Right cardiac atrium (tissue), 5 donors: Measurements from ENCODE around the gene GRM1. TPM values are rescaled to one million over a fixed set of nuclear protein-coding genes. Genes with fewer than 3 reads are reported as not detected.

Experiments
- ATAC-seq, 2 donors: fragments of 200-7000 bp; cut with Tn5 transposase; one replicate each; pipeline versions ENCODE4 v1.8.0 to v1.9.1; 2020; ENCODE audit warnings: moderate library complexity in 2 of 2, mild to moderate bottlenecking in 1 of 2
- DNase-seq, 3 donors: peaks; one replicate each; pipeline ENCODE4 v3.0.0-alpha.2; 2020
- H3K27ac ChIP-seq: one replicate; pipeline ENCODE4 v1.5.1; 2013; ENCODE audit warnings: mild to moderate bottlenecking, low read length, control low read depth, moderate library complexity
- H3K27me3 ChIP-seq: one replicate; pipeline ENCODE4 v1.6.1; 2013; ENCODE audit not compliant: control insufficient read depth, insufficient read depth
- H3K4me1 ChIP-seq: one replicate; pipeline ENCODE4 v1.6.1; 2013; ENCODE audit warnings: low read length; ENCODE audit not compliant: control insufficient read depth, insufficient read depth
- H3K4me3 ChIP-seq: one replicate; pipeline ENCODE4 v1.5.1; 2013; ENCODE audit warnings: low read length, control low read depth
- H3K9me3 ChIP-seq: one replicate; pipeline ENCODE4 v1.6.1; 2013; ENCODE audit warnings: low read length; ENCODE audit not compliant: control insufficient read depth
- WGBS: extraction: QIAGEN DNeasy Blood & Tissue Kit; methylation state at CpG from one replicate; pipeline ENCODE4 v1.1.7; 2013; 5-methylcytosine and 5-hydroxymethylcytosine counted together
- intact Hi-C, 4 donors: fragments of 100-400 bp; cut with DNase I; formaldehyde crosslinking; loops; one replicate each; pipeline versions ENCODE4 v1.11.0 to v1.14.0; 2022 to 2023
- polyA plus RNA-seq: library from polyadenylated mRNA; stranded (reverse); fragments of 200-250 nt; gene quantifications from one replicate; pipeline ENCODE4 v1.2.3, GENCODE V29; 2013
- total RNA-seq, 4 donors: library from RNA; stranded (reverse); fragmentation: NEBNext Ultra II Directional; extraction: Animal tissue kit (Norgen Biotek cat#: 25700); gene quantifications; one replicate each; pipeline ENCODE4 v1.2.1, GENCODE V29; 2021
- donor health status: healthy with polysubstance abuse.
- donor health status: DM: no; HTN: yes; CAD: no.
- donor health status: DM: no; HTN: no; CAD: no.
- donor health status: DM: no; HTN: yes; CAD: no; lungs with severe emphysema.
- donor health status: DM: yes; HTN: yes; CAD: no.

GRM1 gene
- total and polyA plus RNA-seq, 5 donors, result 0.02 to 0.89 (median 0.29) TPM

DNA sequence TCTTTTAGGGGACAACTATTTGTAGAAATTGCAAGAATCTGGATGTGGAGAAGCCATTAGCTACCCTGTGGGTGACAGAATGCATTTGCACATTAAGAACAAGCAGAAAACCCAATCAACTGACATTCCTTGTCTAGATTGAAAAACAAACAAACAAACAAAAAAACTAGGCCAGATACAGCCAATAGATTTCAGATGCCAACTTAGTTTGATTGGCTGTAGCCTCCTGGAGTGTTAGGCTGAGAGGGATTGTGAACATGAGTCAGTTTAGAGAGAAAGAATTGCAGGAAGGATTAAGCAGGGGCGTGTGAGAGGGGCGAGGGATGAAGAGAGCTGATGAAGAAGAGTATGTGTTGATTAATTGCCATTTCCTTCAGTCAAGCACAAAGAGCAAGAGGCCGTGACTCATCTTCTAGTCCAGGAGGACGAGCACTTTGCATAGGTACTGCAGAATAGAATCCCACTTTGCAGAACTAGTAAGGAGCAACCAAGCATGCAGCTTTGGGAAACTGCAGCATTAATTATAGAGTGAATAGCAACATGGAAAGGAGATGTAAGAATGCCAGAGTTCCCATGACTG lies 326.7 kb downstream of the GRM1 start:
- H3K9me3 ChIP-seq, result no peaks in the 10 kb centered on the region
- H3K4me3 ChIP-seq, result no peak overlapping the region
- no peak overlapping the region for H3K27ac ChIP-seq
- 77% methylated on average over 4 of the region's 4 CpGs for WGBS
- DNase-seq, result no peak
- intact Hi-C loops, result no loop called here
- ATAC-seq, result no peak
- H3K27me3 ChIP-seq, result no peaks in the 10 kb centered on the region
- no peaks in the 10 kb centered on the region for H3K4me1 ChIP-seq

DNA sequence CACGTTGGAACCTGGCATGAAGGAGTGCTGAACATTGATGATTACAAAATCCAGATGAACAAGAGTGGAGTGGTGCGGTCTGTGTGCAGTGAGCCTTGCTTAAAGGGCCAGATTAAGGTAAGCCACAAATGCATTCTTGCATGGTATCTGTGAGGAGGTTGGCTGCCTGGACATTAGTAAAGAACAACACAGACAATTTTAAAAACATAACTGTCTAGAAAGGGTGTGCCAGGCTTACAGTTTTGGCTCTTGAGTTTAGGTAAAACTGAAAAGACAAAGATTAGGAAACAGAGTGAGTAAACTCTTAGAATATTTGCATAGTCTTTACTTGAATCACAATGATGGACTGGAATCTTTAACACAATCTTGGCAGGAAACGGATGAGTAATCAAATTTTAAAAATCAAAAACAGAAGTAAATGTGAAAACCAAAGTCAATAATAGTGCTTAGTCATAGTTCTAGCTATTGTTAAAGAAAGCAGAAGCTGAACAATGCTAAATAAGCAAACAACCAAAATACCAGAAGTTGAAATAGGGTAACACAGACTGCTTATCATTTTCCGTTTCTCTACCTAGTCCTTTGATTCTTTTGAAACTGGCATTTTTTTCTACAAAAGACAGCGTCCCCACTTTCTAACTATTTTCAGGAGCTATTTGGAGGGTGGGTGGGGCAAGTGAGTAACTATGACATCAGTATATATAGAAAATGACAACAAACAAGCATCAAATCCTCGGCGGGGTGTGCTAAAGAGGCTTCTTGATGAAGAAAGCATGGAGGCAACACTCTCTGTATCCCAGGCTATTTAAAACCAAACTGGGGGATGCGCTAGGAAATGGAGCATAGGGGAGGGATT lies 328.9 kb downstream of the GRM1 start:
- DNase-seq, result no peak
- peak in 1 of 2 donors; percentile 76 for ATAC-seq
- H3K4me1 ChIP-seq, result peaks cover 3% of the 10 kb centered on the region
- H3K27ac ChIP-seq, result no peak overlapping the region
- no peaks in the 10 kb centered on the region for H3K27me3 ChIP-seq
- H3K4me3 ChIP-seq, result no peak overlapping the region
- intact Hi-C loops, result no loop called here
- WGBS, result 69% methylated on average over 8 of the region's 8 CpGs
- no peaks in the 10 kb centered on the region for H3K9me3 ChIP-seq

DNA sequence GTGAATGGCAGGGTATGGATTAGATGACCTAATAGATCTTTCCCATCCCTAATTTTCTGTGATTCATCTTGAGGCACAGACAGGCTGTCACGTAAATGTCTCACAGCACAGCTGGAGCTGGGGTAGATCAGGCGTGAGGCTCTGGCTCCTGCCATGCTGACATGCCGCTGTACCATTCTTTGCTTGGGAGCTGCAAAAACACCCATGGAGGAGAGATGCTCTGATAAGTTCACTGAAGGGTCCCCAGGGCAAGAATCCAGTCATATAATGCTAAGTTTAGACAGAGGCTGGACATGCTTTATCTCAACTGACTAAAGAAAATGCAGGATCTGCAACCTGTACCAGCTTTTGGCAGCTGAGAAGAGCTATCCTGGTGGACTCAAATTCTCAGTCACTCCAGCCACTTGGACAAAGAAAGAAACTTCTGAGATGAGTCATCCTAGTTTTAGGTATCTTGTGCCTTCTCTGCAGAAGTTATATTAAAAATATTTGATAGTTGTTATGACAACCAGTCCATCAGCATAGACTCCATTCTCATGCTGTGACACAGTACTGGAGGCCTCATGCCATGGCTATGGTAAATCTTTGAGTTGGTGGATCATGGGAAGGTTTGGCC lies 329.7 kb downstream of the GRM1 start:
- ATAC-seq, result no peak
- DNase-seq, result no peak
- H3K4me3 ChIP-seq, result no peak overlapping the region
- H3K4me1 ChIP-seq, result peaks cover 3% of the 10 kb centered on the region
- WGBS, result 77% methylated on average over 3 of the region's 3 CpGs
- no peaks in the 10 kb centered on the region for H3K27me3 ChIP-seq
- intact Hi-C loops, result no loop called here
- H3K27ac ChIP-seq, result no peak overlapping the region
- H3K9me3 ChIP-seq, result no peaks in the 10 kb centered on the region

- ATAC-seq, result no peak
Observed at GRCh38 chr6:146359131-146359530, 330.3 kb downstream of the GRM1 start.

GRCh38 chr6:146361128-146361924 lies 332.5 kb downstream of the GRM1 start:
- ATAC-seq, result peak in 1 of 2 donors; percentile 36
- Histone ChIP-seq H3K4me3 (no peak overlapping the region), H3K4me1 (peaks cover 3% of the 10 kb centered on the region), H3K27ac (no peak overlapping the region), H3K9me3 (no peaks in the 10 kb centered on the region), H3K27me3 (no peaks in the 10 kb centered on the region)
- WGBS, result 31% methylated on average over 4 of the region's 4 CpGs
- intact Hi-C loops, result no loop called here
- peak in 2 of 3 donors; percentile 31 to 51 for DNase-seq

More at GRCh38 chr6:146359131-146359530, 330.3 kb downstream of the GRM1 start:
- no peak overlapping the region for H3K27ac ChIP-seq
- H3K4me3 ChIP-seq, result no peak overlapping the region
- H3K9me3 ChIP-seq, result no peaks in the 10 kb centered on the region
- DNase-seq, result no peak
- intact Hi-C loops, result no loop called here
- H3K4me1 ChIP-seq, result peaks cover 3% of the 10 kb centered on the region
- no peaks in the 10 kb centered on the region for H3K27me3 ChIP-seq

DNA sequence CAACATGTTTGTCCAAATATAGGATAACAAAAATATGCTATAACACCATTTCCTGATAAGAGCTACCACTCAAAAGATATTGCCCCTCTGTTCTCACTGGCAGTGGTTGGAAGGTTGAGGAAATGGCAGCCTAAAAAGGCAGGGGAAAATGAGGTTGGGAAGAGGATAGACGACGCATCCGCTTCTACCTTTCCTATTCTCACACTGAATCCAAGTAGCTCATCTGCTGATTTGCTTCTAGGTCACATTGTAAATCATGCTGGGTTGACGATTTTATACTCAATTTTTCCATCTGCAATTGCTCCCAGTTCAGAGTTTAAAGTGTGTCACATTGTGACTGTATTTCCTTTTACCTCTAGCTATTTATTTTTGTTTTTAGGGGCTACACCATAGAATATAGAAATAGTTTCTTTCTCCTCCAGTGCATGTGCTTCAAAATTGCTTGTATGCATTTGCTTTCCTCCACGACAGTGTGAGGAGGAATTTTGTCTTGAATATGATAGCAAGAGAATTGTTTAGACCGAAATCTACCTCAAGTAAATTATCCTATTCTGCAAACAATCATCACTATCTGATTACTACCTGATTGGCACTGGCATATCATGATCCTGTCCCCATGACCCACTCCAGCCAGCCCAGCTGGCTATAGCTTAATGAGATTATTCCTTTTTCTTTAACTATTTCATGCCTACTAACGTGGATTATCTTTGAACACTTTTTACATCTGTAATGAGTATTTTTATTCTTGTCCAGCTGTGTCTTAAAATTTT lies 335.2 kb downstream of the GRM1 start:
- no peaks in the 10 kb centered on the region for H3K9me3 ChIP-seq
- intact Hi-C loops, result no loop called here
- 64% methylated on average over 7 of the region's 7 CpGs for whole genome bisulfite sequencing
- DNase-seq, result no peak
- H3K4me3 ChIP-seq, result no peak overlapping the region
- no peaks in the 10 kb centered on the region for H3K27me3 ChIP-seq
- H3K27ac ChIP-seq, result no peak overlapping the region
- no peak for ATAC-seq
- peaks cover 3% of the 10 kb centered on the region for H3K4me1 ChIP-seq

DNA sequence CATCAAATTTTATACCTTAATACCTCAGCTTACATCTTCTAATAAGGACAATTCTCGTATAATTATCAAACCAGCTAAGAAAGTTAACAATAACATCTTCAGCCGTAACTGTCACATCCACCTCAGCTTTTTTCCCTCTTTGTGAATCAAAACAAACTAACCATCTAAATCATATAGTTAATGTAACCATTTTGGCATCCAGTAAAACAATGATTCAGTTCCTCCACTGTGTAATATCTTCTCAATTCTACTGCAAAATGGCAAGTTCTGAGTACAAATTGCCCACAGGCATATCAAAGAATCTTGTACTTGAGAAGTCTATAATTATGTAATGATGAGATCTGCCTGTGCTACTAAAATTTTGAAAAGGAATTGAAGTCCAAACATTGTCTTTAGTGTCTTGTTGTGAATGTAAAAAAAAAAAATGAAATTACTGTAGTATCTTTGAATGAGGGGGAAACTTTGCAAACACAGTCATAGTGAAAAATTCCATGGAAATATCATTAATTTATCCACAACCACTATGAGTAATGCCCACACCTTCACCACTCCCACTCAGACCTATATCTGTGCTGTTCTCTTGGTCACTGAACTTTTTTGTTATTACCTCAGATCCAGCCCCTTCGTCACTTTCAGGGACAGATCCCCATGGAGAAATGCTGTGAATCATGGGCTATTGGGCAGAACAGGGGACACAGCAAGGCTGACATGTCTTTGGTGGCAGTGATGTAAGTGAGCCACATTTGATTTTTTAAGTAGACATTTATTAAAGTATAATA lies 336.1 kb downstream of the GRM1 start:
- no peak overlapping the region for H3K4me3 ChIP-seq
- WGBS, result 84% methylated on average over 3 of the region's 3 CpGs

GRCh38 chr6:146367061-146367460 lies 338.2 kb downstream of the GRM1 start:
- no peak overlapping the region for H3K27ac ChIP-seq
- intact Hi-C loops, result no loop called here
- no peaks in the 10 kb centered on the region for H3K9me3 ChIP-seq
- WGBS, result 57% methylated on average over 1 of the region's 1 CpG
- H3K27me3 ChIP-seq, result no peaks in the 10 kb centered on the region
- H3K4me1 ChIP-seq, result no peaks in the 10 kb centered on the region
- no peak for DNase-seq
- H3K4me3 ChIP-seq, result no peak overlapping the region
- no peak for ATAC-seq

More for the DNA sequence above, 336.1 kb downstream of the GRM1 start:
- H3K4me1 ChIP-seq, result peaks cover 3% of the 10 kb centered on the region
- H3K9me3 ChIP-seq, result no peaks in the 10 kb centered on the region
- intact Hi-C loops, result no loop called here
- H3K27ac ChIP-seq, result no peak overlapping the region
- ATAC-seq (no peak), DNase-seq (no peak)
- no peaks in the 10 kb centered on the region for H3K27me3 ChIP-seq

GRCh38 chr6:146369866-146370265 lies 341.0 kb downstream of the GRM1 start:
- no peak overlapping the region for H3K27ac ChIP-seq
- no peak for ATAC-seq
- H3K4me1 ChIP-seq, result no peaks in the 10 kb centered on the region
- no peaks in the 10 kb centered on the region for H3K9me3 ChIP-seq
- WGBS, result 79% methylated on average over 1 of the region's 1 CpG
- intact Hi-C loops, result no loop called here
- no peak for DNase-seq
- H3K27me3 ChIP-seq, result no peaks in the 10 kb centered on the region
- H3K4me3 ChIP-seq, result no peak overlapping the region

- WGBS, result 77% methylated on average over 3 of the region's 3 CpGs
- DNase-seq, result no peak
- ATAC-seq, result no peak
- intact Hi-C loops, result no loop called here
- Histone ChIP-seq H3K27me3 (no peaks in the 10 kb centered on the region), H3K27ac (no peak overlapping the region), H3K9me3 (no peaks in the 10 kb centered on the region), H3K4me3 (no peak overlapping the region), H3K4me1 (no peaks in the 10 kb centered on the region)
Observed at GRCh38 chr6:146381486-146381885, 352.6 kb downstream of the GRM1 start.
